Activated CD4-positive, alpha-beta T cell treated with anti-CD3 and anti-CD28 coated beads, Interleukin-2, amount 10 ng/mL, durations not matched to agents 24 days and 14 days (primary cell): Measurements from ENCODE around the gene TBL1XR1. TPM values are rescaled to one million over a fixed set of nuclear protein-coding genes. Genes with fewer than 3 reads are reported as not detected.
"Not testable (repeated sequence)": the region's sequence is repeated elsewhere in the genome, so short reads cannot be mapped to it uniquely, and the experiment has no call there.

Source experiments
- DNase-seq: peaks from one replicate; pipeline ENCODE4 v3.0.0; 2022
- H3K27ac Mint-ChIP-seq: one replicate; pipeline ENCODE4 v1.8.0; 2022; ENCODE audit warnings: mild to moderate bottlenecking, mixed read lengths
- H3K27me3 Mint-ChIP-seq: one replicate; pipeline ENCODE4 v1.8.0; 2022; ENCODE audit warnings: mixed read lengths
- H3K36me3 Mint-ChIP-seq: one replicate; pipeline ENCODE4 v1.8.0; 2022; ENCODE audit warnings: low read depth, mild to moderate bottlenecking, mixed read lengths
- H3K4me1 Mint-ChIP-seq: one replicate; pipeline ENCODE4 v1.8.0; 2021; ENCODE audit warnings: mixed read lengths
- H3K4me3 Mint-ChIP-seq: one replicate; pipeline ENCODE4 v1.8.0; 2022; ENCODE audit warnings: mild to moderate bottlenecking, moderate library complexity, mixed read lengths
- H3K9me3 Mint-ChIP-seq: one replicate; pipeline ENCODE4 v1.8.0; 2021; ENCODE audit warnings: mixed read lengths
- intact Hi-C: fragments of 100-400 bp; cut with micrococcal nuclease; formaldehyde crosslinking; loops from one replicate; pipeline ENCODE4 v1.15.1; 2023
- total RNA-seq: library from RNA; stranded (reverse); gene quantifications from 2 replicates; pipeline ENCODE4 v1.2.3, GENCODE V29; 2022

TBL1XR1 gene
- total RNA-seq, 1 donor from 2014 or later: 178 TPM

DNA sequence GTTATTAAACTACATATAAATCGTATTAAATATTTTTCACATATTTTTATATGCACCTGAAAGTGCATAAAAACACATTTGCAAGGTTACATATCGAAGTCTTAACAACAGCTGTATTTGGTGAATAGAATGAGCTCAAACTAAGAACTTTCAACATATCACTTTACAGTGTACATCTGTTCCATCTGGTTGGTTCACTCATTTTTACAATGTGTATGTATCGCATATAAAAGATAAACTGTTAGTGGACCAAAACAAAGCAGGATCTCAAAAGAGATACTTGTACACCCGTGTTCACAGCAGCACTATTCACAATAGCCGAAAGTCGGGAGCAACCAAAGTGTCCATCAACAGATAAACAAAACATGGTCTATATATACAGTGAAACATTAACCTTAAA lies 55.8 kb downstream of the TBL1XR1 start:
- H3K9me3 Mint-ChIP-seq: no peaks in the 10 kb centered on the region
- H3K4me3 Mint-ChIP-seq: no peak overlapping the region
- intact Hi-C loops: loop anchor here (10.0 kb wide), 1 partner anchor 863 kb away; no protein-coding TSS in a partner anchor
- H3K27me3 Mint-ChIP-seq: no peaks in the 10 kb centered on the region
- no peak for DNase-seq
- peaks cover 28% of the 10 kb centered on the region for H3K36me3 Mint-ChIP-seq
- H3K27ac Mint-ChIP-seq: peak overlapping the region; percentile 34
- H3K4me1 Mint-ChIP-seq: peaks cover 60% of the 10 kb centered on the region

DNA sequence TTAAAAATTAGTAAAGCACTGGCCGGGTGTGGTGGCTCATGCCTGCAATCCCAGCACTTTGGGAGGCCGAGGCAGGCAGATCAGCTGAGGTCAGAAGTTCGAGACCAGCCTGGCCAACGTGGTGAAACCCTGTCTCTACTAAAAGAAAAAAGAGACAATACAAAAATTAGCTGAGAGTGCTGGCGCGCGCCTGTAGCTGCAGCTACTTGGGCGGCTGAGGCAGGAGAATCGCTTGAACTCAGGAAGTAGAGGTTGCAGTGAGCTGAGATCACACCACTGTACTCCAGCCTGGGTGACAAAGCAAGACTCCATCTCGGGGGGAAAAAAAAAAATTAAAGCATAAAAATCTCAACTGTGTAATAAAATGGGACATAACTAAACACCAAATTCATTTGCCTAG lies 58.1 kb downstream of the TBL1XR1 start:
- Mint-ChIP-seq H3K36me3 (peaks cover 37% of the 10 kb centered on the region), H3K27ac (peak overlapping the region; percentile 76), H3K4me3 (peak overlapping the region; percentile 31), H3K4me1 (peaks cover 47% of the 10 kb centered on the region)
- intact Hi-C loops: loop anchor here (2.0 kb wide), 1 partner anchor 14 kb away; no protein-coding TSS in a partner anchor
- DNase-seq: peak; percentile 77
- H3K9me3 Mint-ChIP-seq, H3K27me3 Mint-ChIP-seq: not testable (repeated sequence)

DNA sequence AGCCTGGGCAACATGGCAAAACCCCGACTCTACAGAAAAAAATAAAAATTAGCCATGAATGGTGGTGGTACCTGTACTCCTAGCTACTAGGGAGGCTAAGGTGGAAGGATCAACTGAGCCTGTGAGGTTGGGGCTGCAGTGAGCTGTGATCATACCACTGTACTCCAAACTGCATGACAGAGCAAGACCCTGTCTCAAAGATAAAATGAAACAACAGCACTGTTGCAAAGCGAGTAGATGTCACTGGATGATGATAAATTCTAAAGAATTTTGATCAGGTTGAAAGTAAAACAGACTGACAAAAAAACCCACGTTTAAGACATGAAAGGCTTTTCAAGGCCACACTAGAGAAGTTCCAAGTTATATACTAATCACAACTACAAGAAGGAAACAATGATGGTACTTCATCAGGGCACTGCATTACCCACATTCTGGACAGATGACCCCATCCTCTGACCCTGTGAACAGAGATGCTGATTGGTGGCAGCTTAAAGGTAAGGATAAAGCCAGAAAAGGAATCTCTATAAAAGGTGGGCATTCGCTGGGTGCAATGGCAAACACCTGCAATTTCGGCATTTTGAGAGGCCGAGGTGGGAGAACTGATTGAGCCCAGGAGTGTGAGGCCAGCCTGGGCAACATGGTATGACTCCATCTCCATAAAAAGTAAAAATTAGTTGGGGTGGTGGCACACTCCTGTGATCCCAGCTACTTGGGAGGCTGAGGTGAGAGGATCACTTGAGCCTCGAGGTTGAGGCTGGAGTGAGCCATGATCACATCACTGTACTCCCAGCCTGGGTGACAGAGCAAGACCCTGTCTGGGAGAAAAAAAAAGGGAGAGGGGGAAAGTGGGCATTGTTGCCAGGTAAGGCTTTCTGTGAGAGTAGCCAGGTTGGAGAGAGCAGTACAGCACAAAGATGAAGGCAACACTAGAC lies 59.2 kb downstream of the TBL1XR1 start:
- intact Hi-C loops: loop anchor here (2.0 kb wide), 1 partner anchor 13 kb away; no protein-coding TSS in a partner anchor
- H3K4me3 Mint-ChIP-seq: peak overlapping the region; percentile 31
- no peak for DNase-seq
- no peaks in the 10 kb centered on the region for H3K9me3 Mint-ChIP-seq
- H3K4me1 Mint-ChIP-seq: peaks cover 45% of the 10 kb centered on the region
- peak overlapping the region; percentile 76 for H3K27ac Mint-ChIP-seq
- no peaks in the 10 kb centered on the region for H3K27me3 Mint-ChIP-seq
- H3K36me3 Mint-ChIP-seq: peaks cover 39% of the 10 kb centered on the region

DNA sequence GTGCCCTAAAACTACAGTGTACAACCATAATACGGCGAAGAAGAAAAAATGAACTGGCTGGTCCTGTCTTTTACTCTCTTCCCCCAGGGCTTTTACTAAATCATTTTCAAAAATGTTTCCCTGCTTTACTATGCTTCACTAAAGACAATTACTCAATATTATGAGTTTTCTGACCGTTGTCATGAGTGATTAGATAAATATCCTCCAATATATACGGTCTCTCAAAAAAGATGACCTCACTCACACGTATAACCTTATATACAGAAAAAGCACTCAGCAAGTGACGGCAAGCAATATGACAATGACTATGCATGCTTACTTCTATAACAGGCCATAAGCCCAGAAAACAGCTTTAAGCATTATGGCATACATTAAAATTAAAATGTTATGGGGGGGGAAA lies 60.5 kb downstream of the TBL1XR1 start:
- Mint-ChIP-seq H3K4me1 (peaks cover 50% of the 10 kb centered on the region), H3K36me3 (peaks cover 48% of the 10 kb centered on the region), H3K4me3 (no peak overlapping the region), H3K27me3 (no peaks in the 10 kb centered on the region), H3K9me3 (no peaks in the 10 kb centered on the region), H3K27ac (no peak overlapping the region)
- DNase-seq: no peak
- intact Hi-C loops: no loop called here

GRCh38 chr3:177135841-177136492 lies 61.3 kb downstream of the TBL1XR1 start:
- intact Hi-C loops: no loop called here
- DNase-seq: no peak
- H3K4me1 Mint-ChIP-seq: peaks cover 49% of the 10 kb centered on the region
- H3K27me3 Mint-ChIP-seq: no peaks in the 10 kb centered on the region
- no peaks in the 10 kb centered on the region for H3K9me3 Mint-ChIP-seq
- H3K27ac Mint-ChIP-seq: peak overlapping the region; percentile 24
- peaks cover 52% of the 10 kb centered on the region for H3K36me3 Mint-ChIP-seq
- H3K4me3 Mint-ChIP-seq: no peak overlapping the region

- H3K4me3 Mint-ChIP-seq: no peak overlapping the region
- DNase-seq: no peak
- intact Hi-C loops: no loop called here
- H3K27me3 Mint-ChIP-seq: no peaks in the 10 kb centered on the region
- H3K4me1 Mint-ChIP-seq: peaks cover 47% of the 10 kb centered on the region
- H3K27ac Mint-ChIP-seq: no peak overlapping the region
- peaks cover 55% of the 10 kb centered on the region for H3K36me3 Mint-ChIP-seq
- H3K9me3 Mint-ChIP-seq: no peaks in the 10 kb centered on the region
These were observed 62.5 kb downstream of the TBL1XR1 start for GRCh38 chr3:177134816-177135210.

DNA sequence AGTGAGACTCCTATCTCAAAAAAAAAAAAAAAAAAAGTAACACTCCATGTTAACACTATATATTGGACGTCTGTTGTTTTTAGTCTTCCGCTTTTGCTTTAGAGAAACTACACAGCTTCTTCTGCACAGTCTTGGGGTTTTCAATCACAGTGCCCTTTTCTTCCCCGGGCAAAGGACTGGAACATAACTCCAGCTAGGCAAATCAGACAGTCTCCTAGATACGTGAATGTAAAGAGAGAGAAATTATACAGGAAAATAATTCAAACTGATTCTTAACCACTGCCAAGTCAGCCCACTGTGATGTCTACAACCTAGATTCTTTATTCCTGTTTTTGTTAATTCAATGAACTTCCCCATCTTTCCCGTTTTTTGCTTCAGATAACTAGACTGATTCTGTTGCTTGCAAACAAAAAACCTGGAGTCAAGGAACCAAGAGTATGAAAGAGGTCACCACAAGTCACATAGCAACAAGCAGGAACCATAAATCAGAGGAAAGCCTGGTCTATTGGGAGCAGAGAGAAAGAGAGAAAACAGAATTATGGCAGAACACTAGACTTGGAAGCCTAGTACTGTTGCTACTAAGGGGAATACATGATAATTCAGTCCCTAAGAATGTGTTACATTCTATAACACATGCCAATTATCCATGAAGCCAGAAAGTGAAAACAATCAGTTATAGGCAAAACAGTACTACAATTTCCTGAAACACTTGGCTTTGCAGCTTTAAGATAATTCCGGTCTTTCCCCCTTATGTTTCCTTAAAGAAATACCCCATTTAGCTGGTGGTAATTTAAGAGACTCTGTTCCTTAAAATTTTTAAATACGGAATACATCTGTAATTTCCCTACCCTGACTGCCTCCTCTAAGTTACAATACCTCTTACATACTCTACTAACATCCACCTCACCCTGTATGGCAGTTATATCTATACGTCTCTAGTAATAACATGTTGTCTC lies 63.1 kb downstream of the TBL1XR1 start:
- Mint-ChIP-seq H3K36me3 (peaks cover 48% of the 10 kb centered on the region), H3K9me3 (no peaks in the 10 kb centered on the region), H3K4me1 (peaks cover 41% of the 10 kb centered on the region), H3K27me3 (no peaks in the 10 kb centered on the region), H3K27ac (no peak overlapping the region), H3K4me3 (no peak overlapping the region)
- no peak for DNase-seq
- intact Hi-C loops: no loop called here

DNA sequence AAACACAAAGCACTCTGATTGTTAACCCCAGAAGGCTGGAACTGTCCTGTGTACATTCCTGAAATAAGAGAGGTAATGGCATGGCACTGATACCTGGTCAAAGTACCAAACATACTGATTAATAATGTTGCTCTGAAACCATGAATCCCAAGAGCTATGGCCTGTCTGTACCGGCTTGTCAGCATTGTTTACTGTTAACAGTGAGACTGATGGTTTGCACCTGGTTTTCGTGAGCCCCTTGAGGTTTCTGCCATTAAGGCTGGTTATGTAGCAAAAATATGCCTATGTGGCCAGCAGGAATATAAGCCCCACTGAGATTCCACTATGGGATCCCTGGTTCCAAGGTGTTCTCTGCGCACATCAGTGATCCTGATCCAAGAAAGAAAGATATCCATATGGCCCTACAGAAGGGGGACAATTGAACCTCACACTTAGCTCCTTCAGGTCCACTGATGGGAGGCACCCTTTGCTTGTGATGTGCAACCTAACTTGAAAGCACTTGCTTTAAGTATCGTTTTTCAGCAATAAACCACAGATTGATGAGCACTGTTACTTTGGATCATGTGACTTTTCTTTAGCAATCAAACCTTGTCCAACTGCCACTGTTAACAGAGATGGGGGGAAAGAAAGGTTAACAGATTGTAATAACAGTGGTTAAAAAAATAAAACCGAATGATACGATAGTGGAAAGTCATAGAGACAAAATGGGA lies 65.2 kb downstream of the TBL1XR1 start:
- peaks cover 34% of the 10 kb centered on the region for H3K4me1 Mint-ChIP-seq
- intact Hi-C loops: no loop called here

DNA sequence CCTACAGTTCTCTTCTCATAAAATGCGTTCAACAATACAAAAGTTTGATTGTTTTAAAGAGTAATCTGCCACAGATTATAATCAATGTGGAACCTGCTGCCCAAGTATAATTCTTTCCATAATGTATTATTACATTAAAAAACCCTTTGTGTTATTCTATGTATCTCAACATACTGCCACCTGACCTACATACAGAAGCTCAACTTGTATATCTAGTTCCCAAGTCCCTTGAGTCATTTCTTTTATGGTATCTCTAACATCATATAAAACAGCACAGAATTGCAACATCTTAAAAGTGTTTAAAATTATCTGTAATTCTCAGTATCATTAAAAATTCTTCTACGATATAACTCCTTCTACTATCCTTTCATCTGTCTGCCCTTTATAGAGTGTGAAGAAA lies 70.3 kb downstream of the TBL1XR1 start:
- intact Hi-C loops: no loop called here
- H3K4me1 Mint-ChIP-seq: peaks cover 30% of the 10 kb centered on the region
- DNase-seq: no peak
- no peak overlapping the region for H3K27ac Mint-ChIP-seq
- peaks cover 14% of the 10 kb centered on the region for H3K9me3 Mint-ChIP-seq
- no peak overlapping the region for H3K4me3 Mint-ChIP-seq
- peaks cover 56% of the 10 kb centered on the region for H3K36me3 Mint-ChIP-seq
- no peaks in the 10 kb centered on the region for H3K27me3 Mint-ChIP-seq

More for the DNA sequence above, 65.2 kb downstream of the TBL1XR1 start:
- Mint-ChIP-seq H3K4me3 (no peak overlapping the region), H3K9me3 (no peaks in the 10 kb centered on the region), H3K36me3 (peaks cover 51% of the 10 kb centered on the region), H3K27me3 (no peaks in the 10 kb centered on the region), H3K27ac (no peak overlapping the region)
- DNase-seq: no peak

- Mint-ChIP-seq H3K4me1 (peaks cover 28% of the 10 kb centered on the region), H3K36me3 (peaks cover 57% of the 10 kb centered on the region), H3K4me3 (no peak overlapping the region), H3K27ac (no peak overlapping the region), H3K27me3 (no peaks in the 10 kb centered on the region), H3K9me3 (peaks cover 14% of the 10 kb centered on the region)
- DNase-seq: no peak
- intact Hi-C loops: no loop called here
These were observed 71.1 kb downstream of the TBL1XR1 start for GRCh38 chr3:177126015-177126773.

- Mint-ChIP-seq H3K4me3 (no peak overlapping the region), H3K36me3 (peaks cover 52% of the 10 kb centered on the region), H3K9me3 (peaks cover 14% of the 10 kb centered on the region), H3K27me3 (no peaks in the 10 kb centered on the region), H3K4me1 (peaks cover 33% of the 10 kb centered on the region), H3K27ac (peak overlapping the region; percentile 22)
- DNase-seq: no peak
- intact Hi-C loops: loop anchor here (2.0 kb wide), 1 partner anchor 14 kb away; no protein-coding TSS in a partner anchor
These were observed 72.4 kb downstream of the TBL1XR1 start for GRCh38 chr3:177124882-177125281.

GRCh38 chr3:177123822-177124221 lies 73.5 kb downstream of the TBL1XR1 start:
- Mint-ChIP-seq H3K4me3 (no peak overlapping the region), H3K4me1 (peaks cover 36% of the 10 kb centered on the region), H3K9me3 (peaks cover 14% of the 10 kb centered on the region), H3K27me3 (no peaks in the 10 kb centered on the region), H3K36me3 (peaks cover 56% of the 10 kb centered on the region), H3K27ac (peak overlapping the region; percentile 3)
- no peak for DNase-seq
- intact Hi-C loops: loop anchor here (2.0 kb wide), 1 partner anchor 15 kb away; no protein-coding TSS in a partner anchor
